HCT116 (cell line): Measurements from ENCODE around the gene DNAJC5G.

ENCODE experiments used
- ELF1 ChIP-seq: IDR thresholded peaks from 2 replicates; pipeline ENCODE4 v1.6.1; 2012; ENCODE audit warnings: low read depth, borderline replicate concordance
- POLR2A ChIP-seq: IDR thresholded peaks from 2 replicates; pipeline ENCODE4 v1.7.0; 2011; ENCODE audit warnings: borderline replicate concordance; ENCODE audit not compliant: insufficient read depth, insufficient read length; ENCODE audit errors: extremely low read depth
- POLR2AphosphoS5 ChIP-seq: IDR thresholded peaks from 2 replicates; pipeline ENCODE4 v1.6.1; 2011; ENCODE audit warnings: mild to moderate bottlenecking, low read depth, low read length, moderate library complexity
- RAD21 ChIP-seq: IDR thresholded peaks from 2 replicates; pipeline ENCODE4 v1.6.1; 2012; ENCODE audit warnings: low read depth, mild to moderate bottlenecking
- SIN3A ChIP-seq: IDR thresholded peaks from 2 replicates; pipeline ENCODE4 v1.6.1; 2012; ENCODE audit warnings: low read depth
- ZBTB33 ChIP-seq: IDR thresholded peaks from 2 replicates; pipeline ENCODE4 v1.6.1; 2011; ENCODE audit warnings: mild to moderate bottlenecking, low read length, moderate library complexity; ENCODE audit not compliant: insufficient replicate concordance; ENCODE audit errors: extremely low read depth
- TF ChIP-seq, protein P1 (sequence below), 3 experiments: fragments of 200-600 bp in 1 of 3; sonication (generic) in 1 of 3; IDR thresholded peaks in 2 of 3; conservative IDR thresholded peaks in 1 of 3; 2 replicates each; pipeline ENCODE4 v1.5.1; 2012 to 2017; ENCODE audit warnings: low read depth in 2 of 3, low read length in 2 of 3, antibody characterized with exemption in 1 of 3, borderline replicate concordance in 1 of 3, control low read depth in 1 of 3, mild to moderate bottlenecking in 1 of 3, mixed read lengths in 1 of 3, mixed run types in 1 of 3, moderate library complexity in 1 of 3; ENCODE audit not compliant: insufficient read depth in 1 of 3

- TF ChIP-seq SIN3A (no peak), POLR2AphosphoS5 (no peak), RAD21 (no peak), ELF1 (no peak), POLR2A (no peak), ZBTB33 (no peak)
- TF ChIP-seq, protein P1, sequence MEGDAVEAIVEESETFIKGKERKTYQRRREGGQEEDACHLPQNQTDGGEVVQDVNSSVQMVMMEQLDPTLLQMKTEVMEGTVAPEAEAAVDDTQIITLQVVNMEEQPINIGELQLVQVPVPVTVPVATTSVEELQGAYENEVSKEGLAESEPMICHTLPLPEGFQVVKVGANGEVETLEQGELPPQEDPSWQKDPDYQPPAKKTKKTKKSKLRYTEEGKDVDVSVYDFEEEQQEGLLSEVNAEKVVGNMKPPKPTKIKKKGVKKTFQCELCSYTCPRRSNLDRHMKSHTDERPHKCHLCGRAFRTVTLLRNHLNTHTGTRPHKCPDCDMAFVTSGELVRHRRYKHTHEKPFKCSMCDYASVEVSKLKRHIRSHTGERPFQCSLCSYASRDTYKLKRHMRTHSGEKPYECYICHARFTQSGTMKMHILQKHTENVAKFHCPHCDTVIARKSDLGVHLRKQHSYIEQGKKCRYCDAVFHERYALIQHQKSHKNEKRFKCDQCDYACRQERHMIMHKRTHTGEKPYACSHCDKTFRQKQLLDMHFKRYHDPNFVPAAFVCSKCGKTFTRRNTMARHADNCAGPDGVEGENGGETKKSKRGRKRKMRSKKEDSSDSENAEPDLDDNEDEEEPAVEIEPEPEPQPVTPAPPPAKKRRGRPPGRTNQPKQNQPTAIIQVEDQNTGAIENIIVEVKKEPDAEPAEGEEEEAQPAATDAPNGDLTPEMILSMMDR (IDR thresholded peaks at IDR 0.05 in 2 of 3, conservative IDR thresholded peaks at IDR 0.05 in 1 of 3; ENCODE audit: borderline replicate concordance in 1 of 3, insufficient read depth in 1 of 3, low read depth in 2 of 3, low read length in 2 of 3): no peak
Measured at GRCh38 chr2:27315122-27315521, 39.9 kb downstream of the DNAJC5G start.
